GDM1 (cell line): ENCODE measurements around the gene NME4.
"Not testable (repeated sequence)": the region's sequence is repeated elsewhere in the genome, so short reads cannot be mapped to it uniquely, and the experiment has no call there.

Source experiments
- DNase-seq: peaks from one replicate; lab custom pipeline; 2025; lab: John Stamatoyannopoulos, UW

Gene NME4

DNA sequence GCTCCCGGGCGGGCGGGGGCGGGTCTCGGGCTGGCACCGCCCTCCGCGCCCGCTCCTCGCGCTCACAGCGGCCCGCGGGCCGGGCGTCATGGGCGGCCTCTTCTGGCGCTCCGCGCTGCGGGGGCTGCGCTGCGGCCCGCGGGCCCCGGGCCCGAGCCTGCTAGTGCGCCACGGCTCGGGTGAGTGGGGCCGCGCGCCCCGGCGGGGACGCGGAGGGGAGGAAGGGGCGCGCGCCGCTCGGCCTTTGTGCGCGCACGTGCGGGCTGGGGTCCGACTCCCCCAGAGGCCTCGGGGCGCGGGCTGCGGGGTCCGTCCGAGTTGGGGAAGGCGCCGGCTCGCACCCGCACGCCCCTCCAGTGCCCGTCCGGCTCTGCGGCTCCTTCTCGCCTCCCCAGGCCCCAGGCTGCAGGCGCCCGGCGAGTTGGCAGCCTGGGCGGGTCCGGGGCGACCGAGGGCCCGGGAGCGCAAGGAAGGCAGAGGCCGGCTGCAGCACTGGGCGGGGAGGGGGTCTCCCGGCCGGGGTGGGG is at the start of gene NME4:
Gene NME4 (plus strand): TSS at position 65 of the 527 bp plus-strand sequence. CDS start 24 bp downstream, at position 89.
- peak; percentile 44 for DNase-seq

DNA sequence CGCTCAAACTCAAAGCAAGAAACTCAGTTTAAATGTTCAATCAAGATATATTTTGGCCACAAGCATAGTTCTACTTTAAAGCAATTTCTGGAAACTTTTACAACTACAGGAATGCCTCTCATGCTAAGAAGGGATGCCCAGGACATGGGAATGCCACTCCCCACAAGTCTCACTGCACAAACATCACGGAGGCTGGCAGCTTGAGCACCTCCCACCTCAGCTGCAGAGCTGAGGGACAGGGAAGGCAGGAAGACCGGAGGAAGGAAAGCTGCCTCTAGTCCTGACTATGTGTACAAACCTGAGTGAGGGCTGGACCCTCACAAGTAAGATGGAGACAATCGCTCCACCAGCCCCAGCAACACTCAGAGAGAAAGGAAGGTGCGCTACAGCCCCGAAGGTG is 49.8 kb upstream of the NME4 start:
- DNase-seq = no peak

DNA sequence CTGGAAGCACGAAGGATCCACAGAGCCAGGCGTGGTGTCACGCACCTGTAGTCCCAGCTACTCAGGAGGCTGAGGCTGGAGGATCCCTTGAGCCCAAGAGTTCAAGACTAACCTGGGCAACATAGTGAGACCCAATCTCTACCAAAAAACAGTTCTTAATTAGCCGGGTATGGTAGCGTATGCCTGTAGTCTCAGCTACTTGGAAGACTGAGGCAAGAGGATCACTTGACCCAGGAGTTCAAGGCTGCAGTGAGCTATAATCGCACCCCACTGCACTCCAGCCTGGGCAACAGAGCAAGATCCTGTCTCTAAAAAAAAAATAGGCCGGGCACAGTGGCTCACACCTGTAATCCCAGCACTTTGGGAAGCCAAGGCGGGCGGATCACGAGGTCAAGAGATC is 48.5 kb upstream of the NME4 start:
- not testable (repeated sequence) for DNase-seq

DNA sequence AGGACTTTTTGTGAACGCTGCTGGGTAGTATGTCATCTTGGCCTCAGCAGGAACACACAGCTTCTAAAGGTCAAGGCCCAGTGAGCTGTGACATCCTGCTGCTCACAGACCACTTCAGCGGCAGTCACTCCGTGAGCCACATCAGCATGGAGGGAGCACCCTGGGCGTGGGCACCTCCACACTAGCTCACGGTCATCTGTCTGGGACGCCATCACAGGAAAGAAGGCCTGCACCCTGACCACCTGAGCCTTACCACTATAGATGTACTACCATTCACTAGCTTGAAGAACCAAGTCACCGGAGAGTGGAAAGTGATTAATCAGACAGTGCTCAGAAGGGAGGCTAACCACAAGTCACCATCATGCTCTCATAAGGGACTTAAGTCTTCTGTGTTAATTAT is 47.8 kb upstream of the NME4 start:
- DNase-seq = no peak

DNA sequence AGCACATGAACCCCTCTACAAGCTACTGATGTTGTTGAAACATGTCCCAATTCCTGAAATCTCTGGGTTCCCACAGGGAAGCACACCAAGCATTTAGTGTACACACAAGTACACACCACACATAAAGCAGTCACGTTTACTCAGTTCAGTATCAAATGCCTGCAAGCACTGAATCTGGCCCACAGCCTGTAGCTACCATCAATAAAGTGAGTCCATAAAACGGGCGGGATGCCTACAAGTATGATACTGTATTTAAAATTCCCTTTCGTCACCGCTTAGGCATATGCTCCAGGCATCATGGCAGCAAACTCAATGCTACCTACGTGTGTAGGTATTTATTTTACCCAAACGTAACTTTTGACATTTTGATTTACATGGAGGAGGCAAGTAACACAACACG is 46.8 kb upstream of the NME4 start:
- DNase-seq = no peak

DNA sequence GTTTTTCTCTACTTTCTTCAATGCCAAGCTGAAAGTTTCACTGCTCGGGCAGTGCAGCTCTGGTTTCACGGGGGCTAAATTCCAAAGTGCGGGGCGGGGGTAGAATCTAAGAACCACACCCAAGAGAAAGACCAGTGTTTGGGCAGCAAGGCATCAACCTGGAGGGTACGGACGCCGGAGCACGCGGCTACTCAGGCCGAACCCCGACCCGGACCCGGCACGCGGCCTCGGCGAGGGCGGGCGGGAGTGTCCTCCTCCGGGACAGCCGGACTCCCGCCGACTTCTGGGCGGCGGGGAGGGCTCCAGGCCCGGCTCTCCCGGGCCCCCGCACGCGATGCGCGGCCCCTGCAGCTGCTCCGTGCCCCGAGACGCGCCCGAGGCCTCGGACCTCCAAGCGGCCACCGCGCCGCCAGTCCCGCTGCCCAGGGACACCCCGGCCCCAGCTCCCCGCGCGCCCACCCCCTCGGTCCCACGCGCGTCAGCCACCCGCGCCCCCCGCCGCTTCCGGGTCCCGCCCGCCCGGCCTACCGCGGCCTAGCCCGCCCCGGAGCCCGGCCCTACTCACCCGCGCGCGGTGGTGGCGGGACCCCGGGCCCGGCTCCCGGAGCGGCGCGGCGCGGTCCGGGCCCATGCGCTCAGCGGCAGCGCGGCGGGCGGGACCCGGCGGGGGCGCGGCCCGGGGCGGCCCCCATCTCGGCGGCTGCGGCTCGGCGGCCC is 45.0 kb upstream of the NME4 start:
- no peak for DNase-seq

DNA sequence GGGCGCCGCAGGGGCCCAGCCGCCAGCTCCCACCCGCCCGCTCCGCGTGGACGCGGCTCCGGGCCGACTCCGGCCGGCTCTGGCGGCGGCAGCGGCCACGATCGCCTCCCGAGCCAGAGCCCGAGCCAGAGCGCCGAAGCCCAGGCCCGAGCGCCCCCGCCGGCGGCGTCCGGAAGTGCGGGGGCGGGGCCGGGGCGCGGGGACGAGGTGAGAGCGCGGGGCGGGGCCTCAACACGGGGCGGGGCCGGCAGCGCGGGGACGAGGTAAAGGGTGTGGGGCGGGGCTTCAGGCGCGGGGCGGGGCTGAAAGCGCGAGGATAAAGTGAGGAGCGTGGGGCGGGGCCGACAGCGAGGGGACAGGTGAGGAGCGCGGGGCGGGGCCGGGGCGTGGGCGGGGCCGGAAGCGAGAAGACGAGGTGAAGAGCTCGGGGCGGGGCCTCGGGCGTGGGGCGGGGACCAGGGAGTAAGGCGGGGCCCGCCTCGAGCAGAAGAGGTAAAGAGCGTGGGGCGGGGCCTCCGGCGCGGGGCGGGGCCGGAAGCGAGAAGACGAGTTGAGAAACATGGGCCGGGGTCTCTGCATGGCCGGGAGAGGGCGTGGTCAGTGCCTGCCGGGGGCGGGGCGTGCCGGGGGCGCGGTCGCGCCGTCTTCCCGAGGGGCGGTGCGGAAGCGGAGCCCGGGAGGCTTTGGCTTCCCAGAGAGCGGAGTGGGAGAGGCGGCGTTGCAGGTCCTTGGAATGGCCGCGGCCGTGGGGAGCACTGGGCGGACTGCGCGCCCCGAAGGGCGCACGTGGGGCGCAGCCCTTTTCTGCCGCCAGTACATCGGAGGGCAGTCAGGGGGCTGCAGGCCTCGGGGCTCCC is 44.2 kb upstream of the NME4 start, which contains the start of gene AXIN1:
Gene AXIN1 (minus strand): TSS at position 177 of the 857 bp plus-strand sequence. CDS start 5,698 bp downstream, outside the sequence.
- peak; percentile 81 for DNase-seq

DNA sequence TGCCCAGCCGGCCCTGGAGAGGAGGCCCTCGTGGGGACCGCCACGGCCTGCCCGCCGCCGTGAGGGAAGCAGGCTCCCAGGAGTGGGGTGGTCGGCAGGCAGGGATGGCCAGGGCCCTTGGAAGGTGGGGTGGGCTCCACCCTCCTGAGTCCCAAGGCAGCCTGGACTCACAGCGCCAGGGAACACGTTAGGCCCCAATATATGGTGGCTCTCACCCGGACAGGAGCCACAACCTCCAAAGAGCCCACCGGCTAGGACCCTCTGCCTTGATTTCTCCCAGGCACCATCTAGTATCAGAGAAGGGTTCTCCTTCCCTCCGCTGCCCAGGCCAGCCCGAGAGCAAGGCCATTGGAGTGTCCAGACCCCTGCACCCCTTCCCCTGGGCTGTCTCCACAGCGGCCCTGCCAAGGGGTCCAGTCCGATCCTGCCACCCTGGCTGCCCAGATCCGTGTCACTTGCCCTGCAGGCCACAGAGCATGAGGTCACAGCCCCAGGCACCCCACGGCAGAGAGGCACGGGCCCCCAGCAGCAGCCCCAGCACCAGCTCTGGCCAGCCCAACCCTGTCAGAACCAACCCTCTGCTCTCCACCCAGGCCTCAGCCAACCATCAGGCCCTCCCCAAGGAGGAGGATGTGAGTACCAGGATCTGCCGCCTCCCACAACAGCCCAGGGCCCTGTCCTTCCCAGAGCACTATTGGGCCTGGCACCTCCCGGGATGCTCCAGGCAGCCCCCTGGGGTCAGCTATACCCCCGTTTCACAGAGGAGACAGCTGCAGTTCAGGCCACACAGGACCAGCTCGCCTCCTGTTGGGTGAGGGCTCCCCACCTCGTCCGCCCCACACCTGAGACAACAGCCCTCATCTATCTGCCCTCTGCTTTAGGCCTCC is 43.4 kb upstream of the NME4 start:
- no peak for DNase-seq

DNA sequence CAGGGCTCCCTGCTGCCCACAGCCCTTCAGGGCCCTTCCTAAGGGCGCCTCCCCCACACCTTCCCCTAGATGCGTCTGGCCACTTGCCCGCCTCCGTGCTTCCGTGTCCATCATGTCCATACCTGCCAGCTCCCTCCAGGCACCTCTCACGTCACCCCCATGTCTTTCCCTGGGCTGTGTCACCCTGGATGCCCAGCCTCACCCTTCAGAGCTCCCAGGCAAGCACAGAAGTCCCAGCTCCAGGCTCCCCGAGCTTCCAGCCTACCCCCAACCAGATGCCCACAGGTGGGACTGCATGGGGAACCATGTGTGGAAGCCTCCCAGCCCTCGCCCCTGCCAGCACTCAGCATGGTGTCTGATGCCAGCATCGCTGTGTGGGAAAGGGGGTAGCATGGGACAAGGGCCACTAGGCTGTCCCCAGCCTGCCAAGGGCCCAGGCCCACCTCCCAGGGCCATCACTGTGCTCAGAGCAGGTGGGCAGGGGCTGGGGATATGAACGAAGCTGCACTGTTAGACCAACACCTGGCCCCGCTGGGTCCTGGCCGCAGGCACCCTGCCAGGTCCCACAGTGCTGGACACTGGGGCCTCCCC is 42.6 kb upstream of the NME4 start:
- DNase-seq = no peak

DNA sequence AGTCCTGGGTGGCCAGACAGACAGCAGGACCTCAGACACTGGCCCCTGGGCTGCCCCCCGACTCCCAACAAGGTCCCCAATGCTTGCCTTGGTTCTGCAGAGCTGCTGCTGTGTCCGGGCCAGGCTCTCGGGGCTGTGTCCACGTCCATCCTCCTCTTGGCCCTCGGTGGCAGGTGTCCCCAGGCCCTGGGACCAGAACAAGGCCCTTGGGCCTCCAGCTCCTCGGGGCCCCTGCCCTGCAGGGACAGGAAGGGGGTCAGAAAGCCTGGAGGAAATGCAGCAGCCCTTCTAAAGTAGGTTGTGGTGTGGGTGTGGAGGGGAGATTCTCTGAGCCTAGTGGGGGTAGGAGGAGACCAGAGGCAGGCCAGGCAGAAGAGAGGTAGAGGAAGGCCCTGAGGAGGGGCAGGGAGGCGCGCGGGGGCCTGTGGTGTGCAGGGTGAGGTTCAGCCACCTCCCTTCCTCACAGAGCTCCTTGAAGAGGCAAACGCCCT is 42.0 kb upstream of the NME4 start:
- no peak for DNase-seq

DNA sequence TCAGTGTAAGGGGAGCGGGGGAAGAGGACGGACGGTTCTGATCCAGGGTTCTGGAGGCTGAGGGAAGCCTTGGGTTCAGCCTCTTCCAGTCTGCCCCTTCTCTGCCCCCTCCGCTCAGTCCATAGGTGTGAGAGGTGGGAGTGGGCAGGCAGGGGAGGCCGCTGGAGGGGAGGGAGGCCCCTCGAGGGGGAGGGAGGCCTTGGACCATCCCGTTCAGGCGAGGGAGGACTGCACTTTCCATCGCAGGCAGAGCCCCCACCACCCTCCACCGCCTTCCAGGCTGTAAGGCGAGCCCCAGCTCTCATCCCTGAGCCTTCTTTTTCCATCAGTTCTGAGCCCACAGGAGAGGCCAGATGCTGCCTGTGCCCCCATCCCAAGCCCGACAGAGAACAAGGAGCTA is 40.3 kb upstream of the NME4 start:
- no peak for DNase-seq

DNA sequence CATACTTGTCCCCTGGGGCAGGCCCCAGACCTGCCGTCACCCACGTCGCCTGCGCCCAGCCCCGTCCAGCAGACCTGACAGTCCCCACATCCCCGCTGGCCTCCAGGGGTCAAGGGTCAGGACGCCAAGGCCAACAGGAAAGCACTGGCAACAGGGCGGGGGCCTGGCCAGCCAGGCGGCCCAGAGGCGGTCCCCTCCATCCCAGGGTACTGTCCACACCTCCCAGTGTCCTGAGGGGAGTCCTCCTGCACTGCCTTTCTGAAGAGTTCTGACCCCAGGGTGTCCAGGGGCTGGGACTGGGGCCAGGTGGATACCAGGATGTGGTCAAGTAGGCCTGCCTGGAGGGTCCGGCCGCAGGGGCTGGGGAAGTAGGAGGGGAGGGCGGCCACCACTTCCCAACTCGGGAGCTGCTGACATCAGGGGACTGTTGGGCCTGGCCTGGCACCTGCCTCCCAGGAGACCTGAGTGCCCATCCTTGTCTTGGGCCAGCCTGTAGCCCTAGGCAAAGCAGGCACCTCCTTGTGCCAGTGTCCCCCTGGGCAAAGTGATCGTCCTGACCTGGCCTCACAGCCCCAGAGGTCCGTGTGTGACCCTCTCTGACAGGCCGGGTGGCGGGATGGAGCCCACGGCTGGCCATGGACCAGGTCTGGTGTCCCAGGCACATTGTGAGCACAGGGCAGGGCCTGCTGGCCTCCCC is 37.8 kb upstream of the NME4 start:
- no peak for DNase-seq

DNA sequence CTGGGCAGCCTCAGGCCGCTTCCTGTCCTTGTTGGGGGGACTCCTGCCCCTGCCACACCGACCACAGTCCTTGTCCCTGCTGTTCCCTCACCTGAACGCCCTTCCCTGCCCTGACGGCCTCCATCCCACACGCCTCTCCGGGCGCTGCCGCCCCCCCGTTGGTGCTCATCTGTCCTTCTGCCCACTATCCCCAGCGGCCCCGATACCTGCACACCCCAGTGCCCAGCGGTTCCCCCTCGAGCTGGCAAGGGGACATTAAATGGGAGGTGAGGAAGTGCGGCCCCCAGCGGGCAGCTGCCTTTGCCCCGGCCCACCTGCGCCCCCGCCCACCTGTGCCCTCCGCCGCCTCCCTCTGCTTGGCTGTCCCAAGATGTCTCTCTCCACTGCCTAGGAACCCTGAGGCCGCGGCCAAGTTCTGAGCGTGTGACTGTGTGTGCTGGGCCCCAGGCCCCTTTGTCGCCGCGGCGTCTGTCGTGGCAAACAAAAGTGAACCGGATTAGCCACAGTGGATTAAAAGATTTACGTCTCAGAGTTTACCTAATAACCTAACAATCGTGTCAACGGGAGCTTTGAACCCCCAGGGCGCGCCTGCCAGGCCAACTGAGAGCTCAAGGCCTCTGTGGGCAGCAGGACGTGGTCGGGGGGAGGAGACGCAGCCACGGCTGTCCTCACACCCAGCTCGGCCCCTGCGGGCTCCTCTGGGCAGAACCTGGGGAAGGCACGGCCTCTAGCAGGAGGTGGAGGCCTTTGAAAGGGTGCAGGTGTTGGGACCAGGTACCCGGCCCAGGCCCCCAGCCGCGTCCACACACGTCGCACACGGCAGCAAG is 36.9 kb upstream of the NME4 start:
- no peak for DNase-seq

DNA sequence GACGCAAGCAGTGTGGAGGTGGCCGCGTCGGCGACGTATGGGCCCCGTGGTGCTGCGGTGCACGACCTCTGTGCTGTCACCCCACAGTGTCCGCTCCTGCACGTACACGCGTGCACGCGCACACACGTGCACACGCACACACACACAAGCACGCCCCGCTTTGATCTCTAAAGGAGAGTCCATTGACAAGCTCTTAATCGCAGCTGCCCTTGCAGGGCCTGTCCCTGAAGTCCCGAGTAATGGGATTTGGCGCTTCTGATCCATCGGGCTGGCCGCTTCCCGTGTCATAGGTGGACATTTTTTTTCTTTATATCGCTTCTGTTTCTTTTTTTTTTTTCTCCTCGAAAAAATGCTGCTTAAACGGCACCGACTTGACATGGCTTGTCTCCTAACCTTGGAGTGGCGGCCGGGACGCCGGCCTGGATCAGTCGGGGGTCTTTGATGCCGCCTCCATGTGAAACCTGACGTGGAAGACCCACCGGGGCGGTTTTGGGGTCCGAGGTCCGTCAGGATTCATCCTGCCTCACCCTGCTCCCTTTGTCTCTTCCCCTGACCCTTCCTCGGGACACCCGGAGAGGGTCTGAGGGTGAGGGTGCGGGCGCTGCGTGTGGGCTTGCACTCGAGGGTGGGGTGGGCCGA is 36.2 kb upstream of the NME4 start:
- DNase-seq = no peak

DNA sequence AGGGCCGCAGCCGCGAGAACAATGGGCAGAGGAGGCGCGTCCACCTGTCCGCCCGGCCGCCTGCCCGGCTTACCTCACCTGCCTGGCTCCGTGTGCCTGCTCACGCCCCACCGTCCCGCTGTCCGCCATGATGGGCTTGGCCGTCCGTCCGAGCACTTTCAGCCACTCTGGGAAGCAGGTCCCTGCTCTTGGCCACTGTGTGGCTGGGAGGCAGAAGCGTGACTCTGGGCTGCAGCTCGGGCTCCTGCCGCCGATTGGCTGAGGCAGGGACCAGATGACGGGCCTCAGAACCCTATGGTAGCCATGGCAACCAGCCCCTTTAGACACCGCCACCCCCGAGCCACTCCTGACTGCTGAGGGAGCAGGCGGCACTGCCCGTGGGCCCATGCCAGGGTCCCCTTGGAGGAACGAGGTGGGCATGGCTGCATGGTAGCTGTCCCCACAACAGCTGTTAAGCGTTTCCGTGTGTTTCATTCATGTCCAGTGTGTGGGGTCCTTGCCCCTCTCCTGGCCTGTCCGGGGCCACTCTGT is 35.6 kb upstream of the NME4 start:
- no peak for DNase-seq

DNA sequence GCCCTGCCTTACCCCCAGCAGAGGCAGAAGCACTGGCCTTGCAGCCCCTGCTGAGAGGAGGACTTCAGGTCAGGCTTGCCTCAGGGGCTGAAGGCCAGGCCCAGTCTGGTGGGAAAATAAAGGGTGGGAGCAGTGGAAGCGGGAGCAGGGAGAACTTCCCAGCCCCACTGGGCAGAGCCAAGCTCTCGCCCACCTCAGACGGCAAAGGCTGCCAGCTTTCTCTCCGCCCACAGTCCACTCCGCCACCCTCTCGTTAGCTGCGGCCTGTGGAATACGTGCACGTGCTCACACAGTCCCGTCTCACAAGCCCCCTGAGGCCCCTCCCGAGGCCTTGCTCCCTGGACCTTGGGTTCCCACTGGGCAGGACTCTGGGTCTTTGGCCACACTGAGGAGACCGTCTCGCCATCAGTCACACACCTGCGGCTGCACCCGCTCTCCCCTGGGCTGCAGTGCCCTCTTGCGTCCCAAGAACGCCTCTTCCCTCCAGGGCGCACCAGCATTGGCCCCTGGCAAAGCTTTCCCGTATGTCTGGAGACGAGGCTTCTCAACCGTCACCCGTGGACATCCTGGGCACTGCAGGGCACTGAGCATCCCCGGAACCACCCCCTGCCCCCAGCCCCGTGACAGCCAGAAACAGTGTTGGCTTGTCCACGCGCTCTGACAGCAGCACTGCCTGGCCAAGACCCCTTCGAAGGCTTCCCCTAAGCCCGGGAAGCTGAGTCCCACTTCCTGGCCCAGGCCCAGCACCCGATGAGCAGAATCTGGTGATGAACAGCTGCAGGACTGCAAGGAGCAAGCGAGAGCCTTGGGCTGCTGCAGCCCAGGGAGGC is 34.9 kb upstream of the NME4 start:
- peak; percentile 68 for DNase-seq

DNA sequence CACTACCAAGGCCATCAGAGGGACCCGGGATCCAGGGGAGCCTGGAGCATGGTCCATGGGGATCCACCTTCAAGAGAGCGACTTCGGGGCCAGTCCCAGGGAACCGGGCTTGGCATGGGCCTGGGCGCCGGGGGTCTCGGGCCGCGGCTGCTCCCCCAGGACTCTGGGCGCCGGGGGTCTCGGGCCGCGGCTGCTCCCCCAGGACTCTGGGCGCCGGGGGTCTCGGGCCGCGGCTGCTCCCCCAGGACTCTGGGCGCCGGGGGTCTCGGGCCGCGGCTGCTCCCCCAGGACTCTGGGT is 34.3 kb upstream of the NME4 start:
- not testable (repeated sequence) for DNase-seq

DNA sequence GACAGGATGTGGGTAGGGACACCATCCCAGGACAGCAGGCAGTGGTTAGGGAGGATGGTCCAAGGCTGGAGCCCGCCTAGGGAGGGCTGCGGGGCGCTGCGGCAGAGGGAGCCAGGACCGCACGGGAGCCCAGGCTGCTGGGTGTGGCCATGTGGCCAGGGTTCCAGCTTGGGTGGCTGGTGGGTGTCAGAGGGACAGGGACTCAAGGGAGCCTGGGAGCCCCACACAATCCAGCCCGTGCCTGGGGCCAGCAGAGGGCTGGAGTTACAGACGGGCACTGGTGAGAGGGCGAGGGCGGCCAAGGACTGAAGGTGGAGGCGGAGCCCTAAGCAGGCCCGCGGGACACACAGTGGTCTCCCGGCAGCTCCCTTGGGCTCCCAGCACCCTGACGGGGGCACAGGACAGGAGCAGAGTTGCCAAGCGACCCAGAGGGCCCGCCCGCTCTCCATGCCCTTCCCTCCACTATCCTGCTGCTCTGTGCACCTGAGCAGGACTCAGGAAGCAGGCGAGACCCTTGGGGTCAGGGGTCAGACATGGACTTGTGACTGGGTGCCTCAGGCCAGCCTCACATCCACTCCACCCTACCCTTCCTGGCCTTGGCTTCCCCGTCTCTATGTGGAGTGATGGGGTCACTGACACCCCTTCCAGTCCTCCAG is 33.8 kb upstream of the NME4 start:
- DNase-seq = no peak
